ENCODE data around the gene HIVEP2.

HIVEP2 gene

GRCh38 chr6:142887517-142887916 is 57.5 kb downstream of the HIVEP2 start:
- DNase-seq (ENCODE audit: low spot score) = no peak

DNA sequence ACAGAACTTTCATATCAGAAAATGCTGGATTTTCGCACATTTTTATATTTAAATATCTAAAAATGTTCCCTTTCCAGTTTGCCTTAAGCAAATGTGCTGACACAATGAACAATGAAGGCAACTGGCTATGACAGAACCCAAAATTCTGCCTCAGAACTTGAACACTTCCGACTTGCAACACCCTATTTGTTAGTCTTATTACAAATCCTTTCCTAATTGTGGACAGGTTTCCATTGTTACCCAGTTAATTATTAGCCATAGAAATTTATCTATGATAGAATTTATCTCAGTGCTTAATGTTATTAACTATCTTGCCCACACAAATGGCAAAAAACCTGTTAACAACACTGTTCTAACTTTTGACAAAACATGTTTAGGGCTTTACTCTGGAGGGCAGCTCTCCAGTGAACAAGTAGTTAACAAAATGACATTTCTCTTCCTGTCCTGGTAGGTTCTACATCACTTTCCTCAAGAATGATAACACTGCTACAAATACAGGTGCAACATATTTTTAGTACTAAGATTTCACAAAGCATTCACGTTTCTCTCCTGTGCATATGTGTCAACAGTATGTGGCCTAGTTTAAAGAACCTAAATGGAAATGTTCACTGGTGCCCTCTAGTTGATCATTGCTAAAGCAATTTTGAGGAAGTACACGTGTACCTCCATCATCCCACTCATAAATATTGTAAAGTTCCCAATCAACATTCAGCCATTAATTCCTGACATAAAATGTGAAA is 58.4 kb downstream of the HIVEP2 start:
- DNase-seq (ENCODE audit: low spot score) = peak; percentile 59

- DNase-seq (ENCODE audit: low spot score) = peak; percentile 75
These were observed 59.7 kb downstream of the HIVEP2 start for GRCh38 chr6:142885182-142885867.

- no peak for DNase-seq (ENCODE audit: low spot score)
These were observed 60.6 kb downstream of the HIVEP2 start for GRCh38 chr6:142884214-142885035.

DNA sequence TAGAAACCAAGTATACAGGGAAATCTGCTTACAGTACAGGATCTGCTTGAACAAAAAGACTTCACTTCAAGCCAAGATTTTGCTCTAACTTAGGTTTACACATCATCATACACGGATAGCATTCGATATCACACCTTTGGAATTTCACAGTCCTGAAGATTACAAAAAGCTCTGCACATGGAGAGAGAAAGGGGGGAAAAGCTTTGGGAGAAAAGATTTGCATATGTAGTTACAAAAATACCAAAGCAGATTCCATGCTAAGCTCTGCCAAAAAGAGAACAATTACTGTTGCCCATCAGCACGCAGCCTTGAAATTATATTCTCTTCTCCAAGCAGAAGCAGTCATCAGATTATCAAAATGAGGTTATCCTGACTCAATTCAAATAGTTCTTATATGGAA is 62.0 kb downstream of the HIVEP2 start:
- no peak for DNase-seq (ENCODE audit: low spot score)

DNA sequence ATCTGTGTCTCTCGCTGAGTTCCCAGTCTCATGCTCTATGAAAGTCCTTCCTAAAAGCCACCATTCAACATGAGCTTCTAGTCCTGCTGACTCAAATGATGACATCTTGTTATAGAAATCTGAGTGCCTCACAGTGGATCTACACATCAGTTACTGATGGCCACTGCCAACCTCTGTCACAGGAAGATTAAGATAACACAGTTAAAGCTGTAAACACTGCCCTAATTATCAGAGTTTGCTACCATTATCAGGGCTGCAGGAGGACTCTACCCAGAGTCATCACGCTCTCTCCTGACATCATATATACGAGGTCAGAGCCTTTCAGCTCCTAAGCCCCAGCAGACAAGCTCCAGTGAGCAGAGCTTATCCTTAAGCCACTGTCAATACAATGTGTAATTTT is 63.2 kb downstream of the HIVEP2 start:
- DNase-seq (ENCODE audit: low spot score) = peak; percentile 49

DNA sequence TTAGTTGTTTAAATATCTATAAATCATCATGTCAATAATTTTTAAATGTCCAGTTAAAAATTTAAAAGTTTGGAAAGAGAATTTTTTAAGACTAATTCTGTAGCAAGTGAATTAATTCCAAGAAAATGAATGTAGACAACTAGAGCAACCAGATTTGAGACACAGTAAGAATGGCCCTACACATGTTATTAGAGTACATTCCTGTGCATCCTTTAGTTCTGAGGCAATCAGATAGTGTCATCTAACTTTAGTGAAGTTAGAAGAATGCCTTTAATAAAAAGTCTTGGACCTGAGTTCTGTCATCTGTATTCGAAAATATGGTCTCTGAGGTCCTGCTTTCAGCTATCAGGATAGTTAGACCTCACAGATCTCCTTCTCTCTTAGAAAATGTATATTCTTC is 63.7 kb downstream of the HIVEP2 start:
- no peak for DNase-seq (ENCODE audit: low spot score)

- DNase-seq (ENCODE audit: low spot score) = no peak
These were observed 64.8 kb downstream of the HIVEP2 start for GRCh38 chr6:142880201-142880600.

DNA sequence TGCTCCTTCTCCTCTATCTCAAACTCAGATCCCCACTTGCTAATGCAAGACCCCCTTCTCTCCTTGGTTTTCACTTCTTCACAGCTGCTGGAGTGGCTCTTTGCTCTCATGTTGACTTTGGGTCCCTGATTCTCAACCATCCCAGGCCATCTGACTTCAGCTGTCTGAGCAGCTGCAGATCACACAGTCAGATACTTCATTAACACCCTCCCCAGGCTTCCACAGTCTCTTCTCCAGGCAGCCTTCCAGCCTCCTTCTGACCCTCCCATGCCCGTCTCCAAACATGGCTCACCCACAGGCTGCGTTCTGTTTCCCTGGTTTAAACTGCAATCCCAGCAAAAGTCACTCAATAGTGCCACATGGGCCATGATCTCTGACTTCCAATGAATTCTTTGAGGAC is 65.4 kb downstream of the HIVEP2 start:
- DNase-seq (ENCODE audit: low spot score) = no peak

- no peak for DNase-seq (ENCODE audit: low spot score)
These were observed 65.9 kb downstream of the HIVEP2 start for GRCh38 chr6:142879076-142879475.

DNA sequence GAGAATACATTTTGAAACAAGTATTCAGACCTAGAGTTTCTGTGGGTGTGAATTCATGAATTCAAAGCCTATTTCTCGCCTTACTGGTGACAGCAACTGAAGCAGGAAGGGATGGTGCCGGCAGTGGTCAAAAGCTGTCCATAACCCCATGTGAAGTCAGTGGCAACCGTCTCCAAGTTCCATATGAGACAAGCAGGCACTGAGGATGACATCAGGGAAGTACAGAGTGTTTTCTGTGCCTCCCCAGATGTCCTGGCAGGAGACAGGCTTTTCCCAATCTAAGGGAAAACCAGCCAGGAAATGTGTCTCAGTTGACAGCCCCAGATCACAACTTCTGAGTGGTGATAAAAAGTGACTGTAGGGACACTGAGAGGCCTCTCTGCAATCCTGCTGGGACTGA is 66.6 kb downstream of the HIVEP2 start:
- DNase-seq (ENCODE audit: low spot score) = peak; percentile 64

GRCh38 chr6:142874676-142875075 is 70.3 kb downstream of the HIVEP2 start:
- no peak for DNase-seq (ENCODE audit: low spot score)

DNA sequence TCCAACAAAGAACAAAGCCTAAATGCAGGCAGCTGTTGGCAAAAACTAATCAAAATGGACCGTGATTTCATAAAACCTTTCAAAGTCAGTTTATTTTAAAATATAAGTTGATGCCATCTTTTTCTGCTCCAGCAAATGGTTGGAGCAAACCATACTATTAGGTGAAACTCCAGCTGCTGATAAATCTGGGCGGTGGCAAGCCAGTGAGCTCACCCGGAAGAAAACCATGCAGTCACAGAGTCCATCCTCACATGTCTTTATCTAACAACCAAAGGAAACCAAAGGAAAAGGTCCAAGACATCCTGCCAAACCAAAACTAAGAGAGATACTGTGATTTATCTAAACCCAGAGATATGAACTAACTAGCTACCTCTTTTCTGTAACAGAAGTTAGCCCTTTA is 72.6 kb downstream of the HIVEP2 start:
- no peak for DNase-seq (ENCODE audit: low spot score)

DNA sequence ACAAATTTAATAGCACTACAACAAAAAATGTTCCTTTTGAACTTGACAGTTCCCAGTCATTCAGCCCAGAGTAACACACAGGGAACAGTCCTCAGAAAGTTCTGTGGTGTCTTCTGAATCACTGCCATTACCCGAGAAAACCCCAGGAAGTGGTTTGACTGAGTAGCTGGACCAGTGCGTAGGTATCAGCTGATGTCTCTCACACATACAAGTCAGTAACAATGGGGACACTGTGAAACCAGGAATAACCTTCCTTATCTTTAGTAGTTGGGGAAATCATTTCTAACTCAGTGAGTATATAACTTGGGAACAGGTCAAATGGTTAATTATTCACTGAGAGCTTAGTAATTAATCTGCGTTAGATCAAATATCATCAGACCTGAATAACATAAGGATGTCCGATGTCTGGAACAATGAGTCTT is 73.1 kb downstream of the HIVEP2 start:
- DNase-seq (ENCODE audit: low spot score) = peak; percentile 86

GRCh38 chr6:142870787-142871415 is 74.1 kb downstream of the HIVEP2 start:
- DNase-seq (ENCODE audit: low spot score) = no peak

DNA sequence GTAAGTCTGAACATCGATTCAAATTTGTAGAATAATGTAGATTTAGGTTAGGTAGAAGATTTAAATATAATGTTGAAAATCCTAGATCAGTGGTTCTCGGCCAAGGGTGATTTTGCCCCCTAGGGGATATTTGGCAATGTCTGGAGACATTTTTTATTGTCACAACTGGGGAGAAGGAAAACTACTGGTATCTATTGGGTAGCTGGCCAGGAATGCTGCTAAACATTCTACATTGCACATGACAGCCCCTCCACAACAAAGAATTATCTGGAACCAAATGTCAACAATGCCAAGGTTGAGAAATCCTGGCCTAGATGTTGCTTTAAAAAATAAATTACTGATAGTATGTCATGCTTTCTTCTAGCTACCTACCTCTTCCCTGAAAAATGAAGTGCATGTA is 76.1 kb downstream of the HIVEP2 start:
- no peak for DNase-seq (ENCODE audit: low spot score)

DNA sequence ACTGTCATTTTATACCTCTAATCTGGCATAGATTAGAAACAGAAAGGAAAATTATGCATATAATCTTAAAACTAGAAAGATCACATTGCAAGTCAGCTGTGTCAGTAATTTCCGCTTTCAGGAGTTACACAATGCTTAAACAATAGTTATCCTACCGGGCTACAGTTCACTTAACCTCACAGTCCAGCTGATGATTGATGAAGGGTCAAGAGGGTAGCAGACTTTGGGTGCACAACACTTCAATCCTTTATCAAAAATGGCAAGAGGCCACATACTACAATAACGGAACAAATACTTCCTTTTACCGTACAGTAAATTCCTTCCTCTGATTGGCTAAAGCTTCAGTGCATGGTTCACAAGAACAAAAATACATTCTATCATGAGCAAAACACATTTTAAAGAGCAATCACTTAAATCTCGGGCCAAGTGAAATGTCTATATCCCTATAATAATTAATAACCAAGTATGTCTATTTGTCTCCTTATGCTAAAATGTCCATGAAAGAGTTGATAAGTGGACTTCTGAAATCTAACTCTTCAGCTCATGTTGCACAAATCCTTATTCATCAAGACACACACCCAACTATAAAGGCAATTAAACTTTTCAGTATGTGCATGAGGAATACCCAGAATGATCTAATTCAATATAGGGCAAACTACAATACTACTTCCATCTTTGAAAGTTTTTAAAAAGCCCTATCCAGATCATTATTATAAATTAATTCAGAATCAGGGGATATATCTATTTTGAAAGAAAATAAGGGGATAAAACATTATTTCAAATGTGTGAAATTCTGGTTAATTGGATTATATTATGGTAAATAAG is 76.8 kb downstream of the HIVEP2 start:
- DNase-seq (ENCODE audit: low spot score) = no peak

DNA sequence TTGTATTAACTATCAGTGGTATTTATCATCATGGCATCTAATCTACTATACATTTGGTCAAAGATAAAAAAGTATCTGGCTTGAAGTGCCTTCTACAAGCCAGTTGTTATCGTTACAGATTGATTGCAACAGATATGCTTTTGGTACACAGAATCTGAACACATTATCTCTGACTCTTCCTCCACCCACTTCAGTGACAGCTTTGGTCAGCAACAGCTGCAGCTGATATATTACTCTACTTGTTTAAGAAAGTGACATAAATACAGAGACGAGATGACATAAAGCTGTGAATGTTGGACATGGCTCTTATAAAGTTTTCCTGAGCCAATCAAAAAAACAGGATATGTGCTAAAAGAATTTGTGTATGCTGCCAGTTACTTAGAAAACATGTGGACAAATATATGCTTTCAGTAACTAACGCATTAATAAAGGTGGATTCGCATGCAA is 77.6 kb downstream of the HIVEP2 start:
- no peak for DNase-seq (ENCODE audit: low spot score)

DNA sequence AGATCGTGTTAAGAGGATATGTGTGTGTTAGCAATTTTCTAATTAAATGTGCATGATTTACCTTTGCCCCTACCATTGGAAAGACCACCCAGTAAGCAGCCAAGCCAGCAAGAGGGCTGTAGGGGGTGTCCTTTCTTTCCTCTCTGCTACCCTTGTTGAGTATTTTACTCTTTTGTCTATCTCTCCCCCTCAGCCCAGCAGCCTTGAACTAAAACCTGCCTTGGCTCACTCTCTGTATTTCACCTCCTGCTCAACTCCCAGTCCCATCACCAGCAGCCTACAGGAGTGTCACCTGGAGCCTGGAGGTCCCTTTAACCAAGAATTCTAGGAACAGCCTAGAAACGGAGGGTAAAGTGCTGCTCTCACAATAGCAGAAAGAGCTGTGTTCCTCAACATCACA is 81.0 kb downstream of the HIVEP2 start:
- no peak for DNase-seq (ENCODE audit: low spot score)

GRCh38 chr6:142861711-142862110 is 83.3 kb downstream of the HIVEP2 start:
- DNase-seq (ENCODE audit: low spot score) = no peak

- DNase-seq (ENCODE audit: low spot score) = no peak
These were observed 84.5 kb downstream of the HIVEP2 start for GRCh38 chr6:142860498-142860897.
